OCI-LY1 (cell line): ENCODE data around the gene DPF3.

Experiments used
- EZH2 ChIP-seq: fragments of 200-600 bp; sonication (generic), shearing (Covaris generic); IDR thresholded peaks from 2 replicates; pipeline ENCODE4 v1.8.0; 2017; ENCODE audit warnings: borderline replicate concordance, mixed run types, mild to moderate bottlenecking, antibody characterized with exemption, low read length, moderate library complexity, mixed read lengths
- TF ChIP-seq, protein P1 (sequence below): fragments of 200-600 bp; sonication (generic), shearing (Covaris generic); IDR thresholded peaks from 2 replicates; pipeline ENCODE4 v1.5.1; 2017; ENCODE audit warnings: mild to moderate bottlenecking, antibody characterized with exemption, low read length, moderate library complexity, mixed read lengths

DNA sequence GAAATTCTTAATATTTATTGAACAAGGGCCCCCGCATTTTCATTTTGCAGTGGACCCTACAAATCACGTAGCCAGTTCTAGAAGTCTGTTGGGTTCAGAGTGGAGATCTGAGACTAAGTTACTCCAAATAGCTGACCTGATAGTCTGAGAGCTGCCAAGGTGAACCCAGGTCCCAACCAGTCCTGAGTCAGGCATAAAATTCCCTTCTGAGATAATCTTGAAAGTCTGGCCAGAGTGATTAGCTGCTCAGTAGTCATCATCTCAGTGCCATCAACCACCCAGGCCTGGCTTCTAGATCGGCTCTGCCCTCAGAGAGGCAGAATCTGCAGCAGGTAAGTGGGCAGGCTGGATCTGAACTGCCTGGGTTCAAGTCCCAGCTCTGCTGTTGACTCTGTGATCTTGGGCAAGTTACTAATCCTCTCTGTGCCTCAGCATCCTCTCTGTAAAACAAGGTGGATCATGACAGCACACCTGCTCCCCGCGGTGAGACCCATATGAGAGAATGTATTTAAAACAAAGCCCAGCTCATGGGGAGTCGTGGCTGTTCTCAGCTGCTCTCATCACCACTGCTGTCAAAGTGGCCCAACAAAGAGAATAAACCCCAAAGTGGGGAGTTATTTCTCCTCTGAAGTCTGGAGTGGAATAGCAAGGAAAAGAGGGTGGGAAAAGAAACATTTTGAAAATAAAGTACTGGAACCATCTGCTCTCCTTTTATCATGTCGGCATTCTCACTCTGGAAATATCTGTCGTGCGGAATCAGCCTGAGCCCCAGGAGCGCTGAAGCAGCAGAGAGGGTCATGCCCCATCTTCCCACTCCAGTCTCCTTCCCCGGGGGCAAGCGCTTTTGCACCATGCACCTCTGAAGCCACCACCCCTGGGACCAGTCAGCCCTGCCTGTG lies 193.3 kb downstream of the DPF3 start:
- TF ChIP-seq, protein P1, sequence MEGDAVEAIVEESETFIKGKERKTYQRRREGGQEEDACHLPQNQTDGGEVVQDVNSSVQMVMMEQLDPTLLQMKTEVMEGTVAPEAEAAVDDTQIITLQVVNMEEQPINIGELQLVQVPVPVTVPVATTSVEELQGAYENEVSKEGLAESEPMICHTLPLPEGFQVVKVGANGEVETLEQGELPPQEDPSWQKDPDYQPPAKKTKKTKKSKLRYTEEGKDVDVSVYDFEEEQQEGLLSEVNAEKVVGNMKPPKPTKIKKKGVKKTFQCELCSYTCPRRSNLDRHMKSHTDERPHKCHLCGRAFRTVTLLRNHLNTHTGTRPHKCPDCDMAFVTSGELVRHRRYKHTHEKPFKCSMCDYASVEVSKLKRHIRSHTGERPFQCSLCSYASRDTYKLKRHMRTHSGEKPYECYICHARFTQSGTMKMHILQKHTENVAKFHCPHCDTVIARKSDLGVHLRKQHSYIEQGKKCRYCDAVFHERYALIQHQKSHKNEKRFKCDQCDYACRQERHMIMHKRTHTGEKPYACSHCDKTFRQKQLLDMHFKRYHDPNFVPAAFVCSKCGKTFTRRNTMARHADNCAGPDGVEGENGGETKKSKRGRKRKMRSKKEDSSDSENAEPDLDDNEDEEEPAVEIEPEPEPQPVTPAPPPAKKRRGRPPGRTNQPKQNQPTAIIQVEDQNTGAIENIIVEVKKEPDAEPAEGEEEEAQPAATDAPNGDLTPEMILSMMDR, result no peak
- no peak for TF ChIP-seq EZH2
